Prostate gland (tissue), 2 donors: ENCODE measurements around the gene PRRC2A.

Source experiments
- POLR2A ChIP-seq: fragments of 450-650 bp; IDR thresholded peaks from one replicate; pipeline ENCODE4 v1.6.1; 2016; ENCODE audit warnings: antibody characterized with exemption, mild to moderate bottlenecking
- POLR2AphosphoS5 ChIP-seq: sonication (generic); formaldehyde crosslinking; IDR thresholded peaks from one replicate; pipeline ENCODE4 v1.6.1; 2017; ENCODE audit warnings: antibody characterized with exemption
- TF ChIP-seq, protein P1 (sequence below), 4 experiments: fragments of 200-600 bp in 2 of 4; fragments of 450-650 bp in 2 of 4; sonication (generic) in 2 of 4; IDR thresholded peaks; 1 replicate in 3 of 4; 2 replicates in 1 of 4; pipeline ENCODE4 v1.5.1; 2016 to 2019; ENCODE audit warnings: antibody characterized with exemption in 4 of 4, mild to moderate bottlenecking in 2 of 4, moderate library complexity in 2 of 4

DNA sequence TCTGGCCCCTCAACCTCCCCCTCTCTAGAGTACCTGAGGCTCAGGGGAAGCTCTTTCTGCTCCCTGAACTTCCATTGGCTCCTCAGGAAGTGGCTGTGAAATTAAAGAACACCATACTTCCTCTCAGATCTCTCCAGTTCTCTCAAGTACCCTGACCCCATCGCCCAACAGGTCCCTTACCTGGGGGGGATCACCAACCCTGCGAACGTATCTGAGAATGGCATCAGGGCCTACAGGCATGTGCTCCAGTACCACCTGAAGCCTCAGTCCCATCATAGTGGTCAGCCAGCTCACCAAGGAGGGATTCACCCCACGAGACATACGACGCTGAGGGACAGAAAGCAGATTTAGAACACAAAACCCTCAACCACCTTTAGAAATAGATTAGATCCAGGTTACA is 20.1 kb downstream of the PRRC2A start:
- TF ChIP-seq, protein P1, sequence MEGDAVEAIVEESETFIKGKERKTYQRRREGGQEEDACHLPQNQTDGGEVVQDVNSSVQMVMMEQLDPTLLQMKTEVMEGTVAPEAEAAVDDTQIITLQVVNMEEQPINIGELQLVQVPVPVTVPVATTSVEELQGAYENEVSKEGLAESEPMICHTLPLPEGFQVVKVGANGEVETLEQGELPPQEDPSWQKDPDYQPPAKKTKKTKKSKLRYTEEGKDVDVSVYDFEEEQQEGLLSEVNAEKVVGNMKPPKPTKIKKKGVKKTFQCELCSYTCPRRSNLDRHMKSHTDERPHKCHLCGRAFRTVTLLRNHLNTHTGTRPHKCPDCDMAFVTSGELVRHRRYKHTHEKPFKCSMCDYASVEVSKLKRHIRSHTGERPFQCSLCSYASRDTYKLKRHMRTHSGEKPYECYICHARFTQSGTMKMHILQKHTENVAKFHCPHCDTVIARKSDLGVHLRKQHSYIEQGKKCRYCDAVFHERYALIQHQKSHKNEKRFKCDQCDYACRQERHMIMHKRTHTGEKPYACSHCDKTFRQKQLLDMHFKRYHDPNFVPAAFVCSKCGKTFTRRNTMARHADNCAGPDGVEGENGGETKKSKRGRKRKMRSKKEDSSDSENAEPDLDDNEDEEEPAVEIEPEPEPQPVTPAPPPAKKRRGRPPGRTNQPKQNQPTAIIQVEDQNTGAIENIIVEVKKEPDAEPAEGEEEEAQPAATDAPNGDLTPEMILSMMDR (IDR thresholded peaks at IDR 0.05): no peak
- no peak for TF ChIP-seq POLR2A
- TF ChIP-seq POLR2AphosphoS5: no peak
